PC-3 (cell line): Measurements from ENCODE around the gene ALG12. TPM values are rescaled to one million over a fixed set of nuclear protein-coding genes. Genes with fewer than 3 reads are reported as not detected.

ENCODE experiments used
- ATAC-seq: fragments of 200-7000 bp; cut with Tn5 transposase; 2 replicates; pipeline ENCODE4 v1.9.1; 2020; ENCODE audit warnings: mild to moderate bottlenecking, moderate library complexity
- BruUV-seq: library from RNA; stranded (reverse); fragments of 400-500 nt; replicated peaks from 2 replicates; lab custom pipeline; 2021; lab: Mats Ljungman, UMichigan
- CTCF ChIA-PET: fragments of 300-600 bp; sonication (Branson Sonifier 250); formaldehyde crosslinking; loops from one replicate; lab custom pipeline; 2022; ENCODE audit warnings: antibody characterized with exemption; lab: Charles Lee
- POLR2A ChIA-PET: fragments of 300-600 bp; sonication (Branson Sonifier 250); formaldehyde crosslinking; loops from one replicate; lab custom pipeline; 2022; ENCODE audit warnings: antibody characterized with exemption; ENCODE audit not compliant: unreplicated experiment; lab: Charles Lee
- DNase-seq: peaks from one replicate; pipeline ENCODE4 v3.0.0-alpha.2; 2015
- H2AFZ ChIP-seq: fragments of 300-600 bp; sonication (generic); 2 replicates; pipeline ENCODE4 v1.6.0; 2016; ENCODE audit warnings: antibody characterized with exemption, low read length
- H3F3A ChIP-seq: fragments of 300-600 bp; sonication (generic); one replicate; pipeline ENCODE4 v1.6.0; 2017; ENCODE audit warnings: antibody characterized with exemption, low read length, control low read depth, mild to moderate bottlenecking; ENCODE audit not compliant: unreplicated experiment
- H3K27ac ChIP-seq: fragments of 300-600 bp; sonication (generic); 2 replicates; pipeline ENCODE4 v1.5.1; 2016; ENCODE audit warnings: mild to moderate bottlenecking, low read length
- H3K27me3 ChIP-seq: fragments of 300-600 bp; sonication (generic); 2 replicates; pipeline ENCODE4 v1.6.1; 2016; ENCODE audit warnings: low read length, mixed read lengths
- H3K36me3 ChIP-seq: fragments of 300-600 bp; sonication (generic); 2 replicates; pipeline ENCODE4 v1.6.1; 2016; ENCODE audit warnings: low read depth, mixed run types, low read length, mixed read lengths
- H3K4me1 ChIP-seq: fragments of 300-600 bp; sonication (generic); 2 replicates; pipeline ENCODE4 v1.5.1; 2016; ENCODE audit warnings: low read length; ENCODE audit not compliant: insufficient read depth
- H3K4me2 ChIP-seq: fragments of 300-600 bp; sonication (generic); 2 replicates; pipeline ENCODE4 v1.6.0; 2016; ENCODE audit warnings: low read length
- H3K4me3 ChIP-seq: fragments of 300-600 bp; sonication (generic); 2 replicates; pipeline ENCODE4 v1.5.1; 2016; ENCODE audit warnings: mild to moderate bottlenecking, low read length, mixed read lengths
- H3K79me2 ChIP-seq: fragments of 300-600 bp; sonication (generic); 2 replicates; pipeline ENCODE4 v1.6.1; 2017; ENCODE audit warnings: low read length, mixed read lengths
- H3K9ac ChIP-seq: fragments of 300-600 bp; sonication (generic); 2 replicates; pipeline ENCODE4 v1.6.0; 2016; ENCODE audit warnings: mild to moderate bottlenecking, low read length
- H3K9me2 ChIP-seq: fragments of 300-600 bp; sonication (generic); replicated peaks from 2 replicates; pipeline ENCODE4 v1.6.1; 2016; ENCODE audit warnings: mixed run types, low read length, mixed read lengths
- H3K9me3 ChIP-seq: fragments of 300-600 bp; sonication (generic); 2 replicates; pipeline ENCODE4 v1.6.1; 2016; ENCODE audit warnings: low read length, mixed read lengths
- H4K20me1 ChIP-seq: fragments of 300-600 bp; sonication (generic); 2 replicates; pipeline ENCODE4 v1.6.1; 2016; ENCODE audit warnings: low read length, mixed read lengths
- CTCF ChIP-seq: fragments of 300-600 bp; sonication (generic); conservative IDR thresholded peaks from 2 replicates; pipeline ENCODE4 v1.5.1; 2017; ENCODE audit warnings: antibody characterized with exemption, low read depth, mild to moderate bottlenecking, low read length
- EZH2 ChIP-seq: fragments of 300-600 bp; sonication (generic); IDR thresholded peaks from one replicate; pipeline ENCODE4 v1.6.1; 2017; ENCODE audit warnings: antibody characterized with exemption, mild to moderate bottlenecking, low read length; ENCODE audit not compliant: unreplicated experiment
- EZH2phosphoT487 ChIP-seq: fragments of 300-600 bp; sonication (generic); IDR thresholded peaks from 2 replicates; pipeline ENCODE4 v1.6.1; 2018; ENCODE audit warnings: mild to moderate bottlenecking, antibody characterized with exemption, low read length, borderline replicate concordance
- intact Hi-C: fragments of 100-400 bp; cut with micrococcal nuclease; formaldehyde crosslinking; loops from 2 replicates; pipeline ENCODE4 v1.9.0; 2023
- total RNA-seq: library from RNA; depleted of rRNA; stranded (reverse); fragments of >200 nt; gene quantifications from 2 replicates; pipeline ENCODE4 v1.2.3, GENCODE V29; 2014

Gene ALG12
- total RNA-seq, 1 experiment from 2014 or later, result 12.1 TPM

- no peaks in the 10 kb centered on the region for H3K9me3 ChIP-seq
- POLR2A ChIA-PET, result no interaction called here
- H3K4me3 ChIP-seq, result no peak overlapping the region
- DNase-seq (no peak), ATAC-seq (no peak)
- no peaks in the 10 kb centered on the region for H3K9me2 ChIP-seq
- no peaks in the 10 kb centered on the region for H3K36me3 ChIP-seq
- TF ChIP-seq EZH2 (no peak), CTCF (no peak), EZH2phosphoT487 (no peak)
- H3K4me2 ChIP-seq, result no peak overlapping the region
- no peaks in the 10 kb centered on the region for H3K27me3 ChIP-seq
- H3K79me2 ChIP-seq, result no peaks in the 10 kb centered on the region
- no peak overlapping the region for H2AFZ ChIP-seq
- H3K9ac ChIP-seq, result no peak overlapping the region
- BruUV-seq, result no TSS peak
- H4K20me1 ChIP-seq, result no peaks in the 10 kb centered on the region
- no peak overlapping the region for H3K27ac ChIP-seq
- CTCF ChIA-PET, result no interaction called here
- no peaks in the 10 kb centered on the region for H3F3A ChIP-seq
- H3K4me1 ChIP-seq, result peaks cover 9% of the 10 kb centered on the region; the same call in 1 of the 2 replicates
- intact Hi-C loops, result no loop called here
These were observed 10.4 kb upstream of the ALG12 start for GRCh38 chr22:49928555-49929210.

- ATAC-seq (no peak), DNase-seq (no peak)
- POLR2A ChIA-PET, result no interaction called here
- intact Hi-C loops, result no loop called here
- peaks cover 9% of the 10 kb centered on the region; the same call in 1 of the 2 replicates for H3K4me1 ChIP-seq
- H3K79me2 ChIP-seq, result no peaks in the 10 kb centered on the region
- no peak overlapping the region for H3K4me2 ChIP-seq
- H3F3A ChIP-seq, result no peaks in the 10 kb centered on the region
- BruUV-seq, result no TSS peak
- no peaks in the 10 kb centered on the region for H3K27me3 ChIP-seq
- H3K4me3 ChIP-seq, result no peak overlapping the region
- no peaks in the 10 kb centered on the region for H3K36me3 ChIP-seq
- no peaks in the 10 kb centered on the region for H4K20me1 ChIP-seq
- H3K9me3 ChIP-seq, result no peaks in the 10 kb centered on the region
- TF ChIP-seq EZH2phosphoT487, result no peak
- no peak for TF ChIP-seq CTCF
- TF ChIP-seq EZH2, result no peak
- CTCF ChIA-PET, result no interaction called here
- no peak overlapping the region for H2AFZ ChIP-seq
- no peak overlapping the region for H3K9ac ChIP-seq
- no peaks in the 10 kb centered on the region for H3K9me2 ChIP-seq
- no peak overlapping the region for H3K27ac ChIP-seq
These were observed 9.9 kb upstream of the ALG12 start for GRCh38 chr22:49928185-49928495.

GRCh38 chr22:49927483-49928184 is 9.4 kb upstream of the ALG12 start:
- Histone ChIP-seq H3K9me3 (no peaks in the 10 kb centered on the region), H4K20me1 (no peaks in the 10 kb centered on the region), H3F3A (no peaks in the 10 kb centered on the region), H3K4me3 (no peak overlapping the region), H3K27ac (no peak overlapping the region), H2AFZ (no peak overlapping the region), H3K9ac (no peak overlapping the region), H3K4me1 (peaks cover 9% of the 10 kb centered on the region; the same call in 1 of the 2 replicates), H3K9me2 (no peaks in the 10 kb centered on the region), H3K4me2 (no peak overlapping the region), H3K27me3 (no peaks in the 10 kb centered on the region), H3K79me2 (no peaks in the 10 kb centered on the region), H3K36me3 (no peaks in the 10 kb centered on the region)
- intact Hi-C loops, result no loop called here
- no TSS peak for BruUV-seq
- ATAC-seq (no peak), DNase-seq (no peak)
- TF ChIP-seq EZH2 (no peak), CTCF (no peak), EZH2phosphoT487 (no peak)
- POLR2A ChIA-PET, result no interaction called here
- CTCF ChIA-PET, result no interaction called here
